MCF 10A (cell line): Measurements from ENCODE around the gene KLK15. TPM values are rescaled to one million over a fixed set of nuclear protein-coding genes. Genes with fewer than 3 reads are reported as not detected.
A peak's percentile ranks its signal among the peaks of the same experiment; 100 is the strongest.
"Not testable (repeated sequence)": the region's sequence is repeated elsewhere in the genome, so short reads cannot be mapped to it uniquely, and the experiment has no call there.

Source experiments
- BruUV-seq: library from RNA; stranded (reverse); fragments of 400-500 nt; replicated peaks from 2 replicates; lab custom pipeline; 2021; lab: Mats Ljungman, UMichigan
- CTCF ChIA-PET: fragments of 300-600 bp; sonication (Branson Sonifier 250); formaldehyde crosslinking; extraction: SDS; loops from one replicate; lab custom pipeline; 2021; ENCODE audit warnings: antibody characterized with exemption, inconsistent platforms; lab: Yijun Ruan, JAX
- POLR2A ChIA-PET: fragments of 300-600, 350-650 bp; sonication (Branson Sonifier 250); formaldehyde crosslinking; extraction: SDS; loops from one replicate; lab custom pipeline; 2020; ENCODE audit warnings: antibody characterized with exemption, inconsistent platforms; lab: Yijun Ruan, JAX
- DNase-seq: peaks from one replicate; pipeline ENCODE4 v3.0.0-alpha.2; 2018; ENCODE audit not compliant: unreplicated experiment
- H3K27ac Mint-ChIP-seq: one replicate; pipeline ENCODE4 v1.8.0; 2022; ENCODE audit warnings: mild to moderate bottlenecking, low read depth, mixed read lengths; ENCODE audit not compliant: unreplicated experiment
- H3K27me3 Mint-ChIP-seq: one replicate; pipeline ENCODE4 v1.8.0; 2022; ENCODE audit warnings: mixed read lengths; ENCODE audit not compliant: insufficient read depth, unreplicated experiment
- H3K36me3 Mint-ChIP-seq: one replicate; pipeline ENCODE4 v1.8.0; 2022; ENCODE audit warnings: mild to moderate bottlenecking, moderate library complexity, mixed read lengths; ENCODE audit not compliant: insufficient read depth, unreplicated experiment
- H3K4me1 Mint-ChIP-seq: one replicate; pipeline ENCODE4 v1.8.0; 2022; ENCODE audit warnings: mixed read lengths; ENCODE audit not compliant: insufficient read depth, unreplicated experiment
- H3K4me3 Mint-ChIP-seq: one replicate; pipeline ENCODE4 v1.8.0; 2022; ENCODE audit warnings: mild to moderate bottlenecking, moderate library complexity, mixed read lengths; ENCODE audit not compliant: unreplicated experiment
- H3K9me3 Mint-ChIP-seq: one replicate; pipeline ENCODE4 v1.8.0; 2022; ENCODE audit warnings: mixed read lengths; ENCODE audit not compliant: unreplicated experiment
- intact Hi-C: fragments of 100-400 bp; cut with micrococcal nuclease; formaldehyde crosslinking; loops from 2 replicates; pipeline ENCODE4 v1.14.1; 2022
- total RNA-seq: library from RNA; stranded (reverse); gene quantifications from 2 replicates; pipeline ENCODE4 v1.2.3, GENCODE V29; 2022
- TF ChIP-seq, protein P1 (sequence below): fragments of 200-600 bp; IDR thresholded peaks from one replicate; pipeline ENCODE4 v1.8.0; 2022; ENCODE audit warnings: antibody characterized with exemption, mild to moderate bottlenecking; ENCODE audit not compliant: unreplicated experiment

The KLK15 gene
- total RNA-seq, 1 experiment from 2014 or later = not detected

- ChIA-PET POLR2A (interaction anchor here (0.6 kb wide), 1 partner anchor 8 kb away, joined by 3 read pairs; no protein-coding TSS in a partner anchor), CTCF (no interaction called here)
- peaks cover 12% of the 10 kb centered on the region for H3K27me3 Mint-ChIP-seq
- DNase-seq = no peak
- TF ChIP-seq, protein P1, sequence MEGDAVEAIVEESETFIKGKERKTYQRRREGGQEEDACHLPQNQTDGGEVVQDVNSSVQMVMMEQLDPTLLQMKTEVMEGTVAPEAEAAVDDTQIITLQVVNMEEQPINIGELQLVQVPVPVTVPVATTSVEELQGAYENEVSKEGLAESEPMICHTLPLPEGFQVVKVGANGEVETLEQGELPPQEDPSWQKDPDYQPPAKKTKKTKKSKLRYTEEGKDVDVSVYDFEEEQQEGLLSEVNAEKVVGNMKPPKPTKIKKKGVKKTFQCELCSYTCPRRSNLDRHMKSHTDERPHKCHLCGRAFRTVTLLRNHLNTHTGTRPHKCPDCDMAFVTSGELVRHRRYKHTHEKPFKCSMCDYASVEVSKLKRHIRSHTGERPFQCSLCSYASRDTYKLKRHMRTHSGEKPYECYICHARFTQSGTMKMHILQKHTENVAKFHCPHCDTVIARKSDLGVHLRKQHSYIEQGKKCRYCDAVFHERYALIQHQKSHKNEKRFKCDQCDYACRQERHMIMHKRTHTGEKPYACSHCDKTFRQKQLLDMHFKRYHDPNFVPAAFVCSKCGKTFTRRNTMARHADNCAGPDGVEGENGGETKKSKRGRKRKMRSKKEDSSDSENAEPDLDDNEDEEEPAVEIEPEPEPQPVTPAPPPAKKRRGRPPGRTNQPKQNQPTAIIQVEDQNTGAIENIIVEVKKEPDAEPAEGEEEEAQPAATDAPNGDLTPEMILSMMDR = no peak
- intact Hi-C loops = no loop called here
- no peaks in the 10 kb centered on the region for H3K4me1 Mint-ChIP-seq
- BruUV-seq = no TSS peak
- no peaks in the 10 kb centered on the region for H3K36me3 Mint-ChIP-seq
- H3K9me3 Mint-ChIP-seq = peaks cover 15% of the 10 kb centered on the region
- no peak overlapping the region for H3K27ac Mint-ChIP-seq
- no peak overlapping the region for H3K4me3 Mint-ChIP-seq
Observed at GRCh38 chr19:50812474-50812873, 20.9 kb downstream of the KLK15 start.

- H3K36me3 Mint-ChIP-seq, H3K4me3 Mint-ChIP-seq, intact Hi-C loops, DNase-seq, H3K27ac Mint-ChIP-seq, POLR2A ChIA-PET, BruUV-seq, H3K4me1 Mint-ChIP-seq: not testable (repeated sequence)
- H3K9me3 Mint-ChIP-seq = peaks cover 15% of the 10 kb centered on the region
- CTCF ChIA-PET = interaction anchor here (0.9 kb wide), 1 partner anchor 110 kb away, joined by 5 read pairs; no protein-coding TSS in a partner anchor
- H3K27me3 Mint-ChIP-seq = peaks cover 12% of the 10 kb centered on the region
Observed at GRCh38 chr19:50811622-50812238, 21.6 kb downstream of the KLK15 start.

- Mint-ChIP-seq H3K4me1 (peaks cover 6% of the 10 kb centered on the region), H3K27ac (no peak overlapping the region)
Observed at GRCh38 chr19:50808856-50809255, 24.5 kb downstream of the KLK15 start.

GRCh38 chr19:50804420-50805272, 28.7 kb downstream of the KLK15 start:
- Mint-ChIP-seq H3K4me3 (peak overlapping the region; percentile 99), H3K9me3 (peaks cover 2% of the 10 kb centered on the region), H3K27me3 (no peaks in the 10 kb centered on the region), H3K4me1 (peaks cover 21% of the 10 kb centered on the region), H3K36me3 (peaks cover 55% of the 10 kb centered on the region), H3K27ac (peak overlapping the region; percentile 99)
- ChIA-PET POLR2A (interaction anchor here (0.6 to 3.8 kb wide), 24 partner anchors 8 to 1703 kb away, joined by 3 to 33 read pairs (median 3); partner anchors contain the start of genes ATF5, JOSD2, POLD1 and ZNF175), CTCF (interaction anchor here (0.7 kb wide), 1 partner anchor 16 kb away, joined by 3 read pairs; no protein-coding TSS in a partner anchor)
- peak; percentile 99 for DNase-seq
- TF ChIP-seq, protein P1 = no peak
- intact Hi-C loops = loop anchor here (1.0 to 10.0 kb wide), 2 partner anchors 118 to 290 kb away; no protein-coding TSS in a partner anchor
- BruUV-seq = no TSS peak

More at GRCh38 chr19:50808856-50809255, 24.5 kb downstream of the KLK15 start:
- H3K9me3 Mint-ChIP-seq = peaks cover 15% of the 10 kb centered on the region
- H3K4me3 Mint-ChIP-seq = no peak overlapping the region
- CTCF ChIA-PET = interaction anchor here (0.6 kb wide), 1 partner anchor 30 kb away, joined by 3 read pairs; no protein-coding TSS in a partner anchor
- no TSS peak for BruUV-seq
- DNase-seq = no peak
- TF ChIP-seq, protein P1 = no peak
- POLR2A ChIA-PET = no interaction called here
- peaks cover 13% of the 10 kb centered on the region for H3K36me3 Mint-ChIP-seq
- intact Hi-C loops = loop anchor here (10.0 kb wide), 1 partner anchor 286 kb away; no protein-coding TSS in a partner anchor
- no peaks in the 10 kb centered on the region for H3K27me3 Mint-ChIP-seq
